Measurements from ENCODE around the gene GIT1. TPM values are rescaled to one million over a fixed set of nuclear protein-coding genes. Genes with fewer than 3 reads are reported as not detected.

The GIT1 gene
- total RNA-seq, 1 donor from 2014 or later, result 31.9 TPM

DNA sequence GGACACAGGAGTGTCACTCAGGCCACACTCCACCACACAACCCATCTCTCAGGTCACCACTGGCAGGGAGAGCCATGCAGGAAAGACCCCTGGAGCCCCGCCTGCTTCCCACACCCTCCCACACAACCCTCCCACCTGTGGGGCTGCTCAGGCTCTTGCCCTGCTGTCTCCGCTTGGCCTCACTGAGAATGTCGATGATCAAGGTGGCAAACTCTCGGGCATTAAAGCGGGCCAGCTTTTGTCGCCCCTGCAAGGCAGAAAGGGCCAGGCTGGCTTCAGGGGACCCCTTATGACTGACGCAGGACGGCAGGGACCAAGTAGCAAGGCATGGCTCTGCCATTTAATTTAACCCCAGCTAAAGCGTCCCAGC lies 12.5 kb downstream of the GIT1 start:
- peaks cover 84% of the 10 kb centered on the region for H3K36me3 ChIP-seq
- DNase-seq, result peak; percentile 11
- no peaks in the 10 kb centered on the region for H3K9me3 ChIP-seq (replicated peaks)
- no peak overlapping the region for H3K4me3 ChIP-seq
- intact Hi-C loops (cut with micrococcal nuclease), result no loop called here
- H3K27me3 ChIP-seq (ENCODE audit: low read depth), result no peaks in the 10 kb centered on the region
- H3K27ac ChIP-seq (replicated peaks), result no peak overlapping the region
- no peak for TF ChIP-seq CTCF (IDR thresholded peaks at IDR 0.05; ENCODE audit: borderline replicate concordance)
- peaks cover 34% of the 10 kb centered on the region for H3K4me1 ChIP-seq

GRCh38 chr17:29576214-29577000 lies 13.0 kb downstream of the GIT1 start:
- H3K4me3 ChIP-seq, result no peak overlapping the region
- TF ChIP-seq CTCF (IDR thresholded peaks at IDR 0.05; ENCODE audit: borderline replicate concordance), result no peak
- intact Hi-C loops (cut with micrococcal nuclease), result no loop called here
- DNase-seq, result peak; percentile 13
- no peak overlapping the region for H3K27ac ChIP-seq (replicated peaks)
- H3K36me3 ChIP-seq, result peaks cover 78% of the 10 kb centered on the region
- H3K27me3 ChIP-seq (ENCODE audit: low read depth), result no peaks in the 10 kb centered on the region
- peaks cover 40% of the 10 kb centered on the region for H3K4me1 ChIP-seq
- no peaks in the 10 kb centered on the region for H3K9me3 ChIP-seq (replicated peaks)

GRCh38 chr17:29575511-29576213 lies 13.8 kb downstream of the GIT1 start:
- TF ChIP-seq CTCF (IDR thresholded peaks at IDR 0.05; ENCODE audit: borderline replicate concordance), result no peak
- peak; percentile 13 for DNase-seq
- Histone ChIP-seq H3K27me3 (ENCODE audit: low read depth) (no peaks in the 10 kb centered on the region), H3K36me3 (peaks cover 70% of the 10 kb centered on the region), H3K4me3 (no peak overlapping the region), H3K9me3 (replicated peaks) (no peaks in the 10 kb centered on the region), H3K4me1 (peaks cover 43% of the 10 kb centered on the region), H3K27ac (replicated peaks) (no peak overlapping the region)
- intact Hi-C loops (cut with micrococcal nuclease), result no loop called here

DNA sequence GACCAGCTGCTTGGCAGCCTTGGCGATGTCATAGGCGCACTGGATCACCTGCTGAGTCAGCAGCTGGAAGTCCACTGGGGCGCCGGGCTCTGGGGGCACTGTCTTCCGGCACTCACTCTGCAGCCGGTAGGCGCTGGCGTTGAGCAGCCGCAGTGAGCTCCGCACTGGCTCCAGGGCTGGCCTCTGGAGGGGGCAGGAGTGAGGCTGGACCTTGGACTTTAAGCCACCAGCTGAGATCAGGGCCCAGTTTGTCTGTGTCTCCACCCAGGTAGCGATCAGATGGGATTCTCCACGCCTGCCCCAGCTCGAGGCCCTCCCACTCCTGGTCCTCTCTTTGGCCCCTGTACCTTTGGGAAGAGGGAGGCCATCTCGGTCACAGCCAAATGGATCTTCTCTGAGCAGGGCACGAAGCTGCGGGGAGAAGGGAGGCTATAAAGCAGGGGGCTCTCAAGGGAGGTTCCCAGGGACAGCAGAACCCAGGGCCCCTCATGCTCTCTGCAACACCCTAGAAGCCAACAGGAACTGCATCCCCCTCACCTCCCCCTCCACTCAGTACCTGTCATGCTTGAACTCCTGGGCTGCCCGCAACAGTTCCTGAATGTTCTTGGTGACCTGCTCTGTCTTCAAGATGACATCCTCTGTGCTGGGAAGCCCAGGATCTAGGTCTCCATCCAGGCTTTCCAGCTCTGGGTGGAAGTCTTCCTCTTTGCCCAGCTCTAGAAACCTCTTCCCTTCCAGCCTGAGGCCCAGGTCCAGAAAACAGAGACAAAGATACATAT lies 14.5 kb downstream of the GIT1 start:
- DNase-seq, result peak; percentile 15
- no peak overlapping the region for H3K4me3 ChIP-seq
- H3K27ac ChIP-seq (replicated peaks), result no peak overlapping the region
- H3K36me3 ChIP-seq, result peaks cover 65% of the 10 kb centered on the region
- H3K9me3 ChIP-seq (replicated peaks), result no peaks in the 10 kb centered on the region
- TF ChIP-seq CTCF (IDR thresholded peaks at IDR 0.05; ENCODE audit: borderline replicate concordance), result no peak
- intact Hi-C loops (cut with micrococcal nuclease), result no loop called here
- peaks cover 39% of the 10 kb centered on the region for H3K4me1 ChIP-seq
- H3K27me3 ChIP-seq (ENCODE audit: low read depth), result no peaks in the 10 kb centered on the region

GRCh38 chr17:29573871-29574731 lies 15.3 kb downstream of the GIT1 start:
- peaks cover 58% of the 10 kb centered on the region for H3K36me3 ChIP-seq
- H3K4me3 ChIP-seq, result no peak overlapping the region
- DNase-seq, result peak; percentile 13
- H3K27ac ChIP-seq (replicated peaks), result no peak overlapping the region
- H3K9me3 ChIP-seq (replicated peaks), result no peaks in the 10 kb centered on the region
- H3K4me1 ChIP-seq, result peaks cover 47% of the 10 kb centered on the region
- TF ChIP-seq CTCF (IDR thresholded peaks at IDR 0.05; ENCODE audit: borderline replicate concordance), result no peak
- intact Hi-C loops (cut with micrococcal nuclease), result no loop called here
- no peaks in the 10 kb centered on the region for H3K27me3 ChIP-seq (ENCODE audit: low read depth)
